DOHH2 (cell line): ENCODE measurements around the gene SPIN2B.
"Not testable (repeated sequence)": the region's sequence is repeated elsewhere in the genome, so short reads cannot be mapped to it uniquely, and the experiment has no call there.

Source experiments
- H3F3A ChIP-seq: fragments of 200-600 bp; sonication (generic), shearing (Covaris generic); 2 replicates; pipeline ENCODE4 v1.6.0; 2016; ENCODE audit warnings: antibody characterized with exemption, mild to moderate bottlenecking; ENCODE audit not compliant: control insufficient read depth, insufficient read depth
- H3K27ac ChIP-seq: fragments of 200-600 bp; sonication (generic); 2 replicates; pipeline ENCODE4 v1.5.1; 2014; ENCODE audit warnings: low read depth, mild to moderate bottlenecking, low read length, moderate library complexity
- H3K27me3 ChIP-seq: fragments of 200-600 bp; sonication (generic); 2 replicates; pipeline ENCODE4 v1.6.1; 2014; ENCODE audit warnings: mild to moderate bottlenecking, low read length, mixed read lengths; ENCODE audit not compliant: control insufficient read depth
- H3K36me3 ChIP-seq: fragments of 200-600 bp; sonication (generic); 2 replicates; pipeline ENCODE4 v1.6.1; 2014; ENCODE audit warnings: mild to moderate bottlenecking, low read length, moderate library complexity, mixed read lengths; ENCODE audit not compliant: control insufficient read depth
- H3K4me1 ChIP-seq: fragments of 200-600 bp; sonication (generic); 2 replicates; pipeline ENCODE4 v1.6.1; 2014; ENCODE audit warnings: mild to moderate bottlenecking, low read length, mixed read lengths; ENCODE audit not compliant: control insufficient read depth
- H3K4me2 ChIP-seq: fragments of 200-600 bp; sonication (generic); 2 replicates; pipeline ENCODE4 v1.6.0; 2014; ENCODE audit warnings: mild to moderate bottlenecking, low read length, moderate library complexity
- H3K4me3 ChIP-seq: fragments of 200-600 bp; sonication (generic); 2 replicates; pipeline ENCODE4 v1.5.1; 2014; ENCODE audit warnings: mild to moderate bottlenecking, low read length, mixed read lengths
- H3K79me2 ChIP-seq: fragments of 200-600 bp; sonication (generic); 2 replicates; pipeline ENCODE4 v1.6.1; 2014; ENCODE audit warnings: mild to moderate bottlenecking, low read length, mixed read lengths; ENCODE audit not compliant: control insufficient read depth
- H3K9me2 ChIP-seq: fragments of 200-600 bp; sonication (generic); replicated peaks from 2 replicates; pipeline ENCODE4 v1.6.1; 2014; ENCODE audit warnings: mild to moderate bottlenecking, low read length, mixed read lengths; ENCODE audit not compliant: control insufficient read depth
- H3K9me3 ChIP-seq: fragments of 200-600 bp; sonication (generic); 2 replicates; pipeline ENCODE4 v1.6.1; 2014; ENCODE audit warnings: antibody characterized with exemption, low read length, mixed read lengths; ENCODE audit not compliant: control insufficient read depth, insufficient read depth
- H4K20me1 ChIP-seq: fragments of 200-600 bp; sonication (generic); 2 replicates; pipeline ENCODE4 v1.6.0; 2014; ENCODE audit warnings: low read depth, mild to moderate bottlenecking, antibody characterized with exemption, low read length, moderate library complexity; ENCODE audit not compliant: control insufficient read depth, insufficient read depth
- EZH2phosphoT487 ChIP-seq: fragments of 200-600 bp; sonication (generic); IDR thresholded peaks from 2 replicates; pipeline ENCODE4 v1.6.1; 2017; ENCODE audit warnings: borderline replicate concordance, mild to moderate bottlenecking, antibody characterized with exemption, low read length, moderate library complexity, mixed read lengths
- TF ChIP-seq, protein P1 (sequence below): fragments of 200-600 bp; sonication (generic); IDR thresholded peaks from one replicate; pipeline ENCODE4 v1.5.1; 2014; ENCODE audit warnings: antibody characterized with exemption, mild to moderate bottlenecking, low read depth, low read length; ENCODE audit not compliant: poor library complexity, severe bottlenecking

The SPIN2B gene

DNA sequence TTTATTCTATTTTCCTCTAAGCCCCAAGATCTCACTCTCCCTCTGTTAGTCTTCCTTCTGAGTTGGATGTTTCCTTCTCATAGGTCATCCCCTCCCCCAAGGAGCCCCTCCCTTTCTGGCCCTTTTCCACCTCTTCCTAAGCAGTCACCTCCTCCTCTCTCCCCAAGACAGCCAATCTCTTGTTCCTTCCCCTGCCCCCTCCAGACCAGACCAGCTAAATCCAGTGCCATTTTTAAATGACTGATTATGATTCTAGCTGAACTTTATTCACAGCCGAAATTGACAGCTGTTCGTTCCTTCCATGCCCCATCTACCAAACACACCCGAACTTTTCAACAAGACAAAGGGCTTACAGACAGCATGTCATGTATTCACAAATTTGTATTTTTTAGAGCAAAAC lies 13.9 kb upstream of the SPIN2B start:
- H3K79me2 ChIP-seq, result no peaks in the 10 kb centered on the region
- no peak for TF ChIP-seq EZH2phosphoT487
- TF ChIP-seq, protein P1, sequence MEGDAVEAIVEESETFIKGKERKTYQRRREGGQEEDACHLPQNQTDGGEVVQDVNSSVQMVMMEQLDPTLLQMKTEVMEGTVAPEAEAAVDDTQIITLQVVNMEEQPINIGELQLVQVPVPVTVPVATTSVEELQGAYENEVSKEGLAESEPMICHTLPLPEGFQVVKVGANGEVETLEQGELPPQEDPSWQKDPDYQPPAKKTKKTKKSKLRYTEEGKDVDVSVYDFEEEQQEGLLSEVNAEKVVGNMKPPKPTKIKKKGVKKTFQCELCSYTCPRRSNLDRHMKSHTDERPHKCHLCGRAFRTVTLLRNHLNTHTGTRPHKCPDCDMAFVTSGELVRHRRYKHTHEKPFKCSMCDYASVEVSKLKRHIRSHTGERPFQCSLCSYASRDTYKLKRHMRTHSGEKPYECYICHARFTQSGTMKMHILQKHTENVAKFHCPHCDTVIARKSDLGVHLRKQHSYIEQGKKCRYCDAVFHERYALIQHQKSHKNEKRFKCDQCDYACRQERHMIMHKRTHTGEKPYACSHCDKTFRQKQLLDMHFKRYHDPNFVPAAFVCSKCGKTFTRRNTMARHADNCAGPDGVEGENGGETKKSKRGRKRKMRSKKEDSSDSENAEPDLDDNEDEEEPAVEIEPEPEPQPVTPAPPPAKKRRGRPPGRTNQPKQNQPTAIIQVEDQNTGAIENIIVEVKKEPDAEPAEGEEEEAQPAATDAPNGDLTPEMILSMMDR, result no peak
- H3K9me2 ChIP-seq, result no peaks in the 10 kb centered on the region
- no peak overlapping the region for H3K4me2 ChIP-seq
- H3K9me3 ChIP-seq, result no peaks in the 10 kb centered on the region
- no peaks in the 10 kb centered on the region for H3K4me1 ChIP-seq
- H3F3A ChIP-seq, result no peaks in the 10 kb centered on the region
- no peaks in the 10 kb centered on the region for H3K27me3 ChIP-seq
- H3K36me3 ChIP-seq, result no peaks in the 10 kb centered on the region
- no peaks in the 10 kb centered on the region for H4K20me1 ChIP-seq
- H3K27ac ChIP-seq, result no peak overlapping the region
- no peak overlapping the region for H3K4me3 ChIP-seq

DNA sequence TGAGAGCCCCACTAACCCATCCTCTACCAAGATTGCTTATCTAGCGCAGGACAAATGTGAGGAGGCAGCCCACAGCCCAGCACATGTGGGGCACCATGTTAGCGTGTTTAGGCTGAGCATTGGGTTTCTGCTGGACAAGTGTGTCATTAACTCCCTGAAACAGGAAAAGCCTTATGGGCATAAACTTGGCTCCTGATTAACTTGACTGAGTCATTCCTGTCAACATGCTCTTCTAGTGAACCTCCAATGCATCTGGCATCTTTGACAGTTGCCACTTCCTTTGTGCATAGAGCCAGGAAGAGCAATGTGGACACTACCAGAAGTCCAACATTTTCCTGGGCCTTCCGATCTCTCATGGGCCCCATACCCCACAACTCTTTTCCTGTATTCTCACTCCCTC lies 13.4 kb upstream of the SPIN2B start:
- H3K27ac ChIP-seq, result no peak overlapping the region
- no peak overlapping the region for H3K4me2 ChIP-seq
- no peaks in the 10 kb centered on the region for H3K36me3 ChIP-seq
- TF ChIP-seq EZH2phosphoT487, result no peak
- TF ChIP-seq, protein P1, result no peak
- H3K9me2 ChIP-seq, result no peaks in the 10 kb centered on the region
- H4K20me1 ChIP-seq, result no peaks in the 10 kb centered on the region
- H3K4me3 ChIP-seq, result no peak overlapping the region
- H3F3A ChIP-seq, result no peaks in the 10 kb centered on the region
- H3K4me1 ChIP-seq, result no peaks in the 10 kb centered on the region
- H3K27me3 ChIP-seq, result no peaks in the 10 kb centered on the region
- no peaks in the 10 kb centered on the region for H3K9me3 ChIP-seq
- no peaks in the 10 kb centered on the region for H3K79me2 ChIP-seq

DNA sequence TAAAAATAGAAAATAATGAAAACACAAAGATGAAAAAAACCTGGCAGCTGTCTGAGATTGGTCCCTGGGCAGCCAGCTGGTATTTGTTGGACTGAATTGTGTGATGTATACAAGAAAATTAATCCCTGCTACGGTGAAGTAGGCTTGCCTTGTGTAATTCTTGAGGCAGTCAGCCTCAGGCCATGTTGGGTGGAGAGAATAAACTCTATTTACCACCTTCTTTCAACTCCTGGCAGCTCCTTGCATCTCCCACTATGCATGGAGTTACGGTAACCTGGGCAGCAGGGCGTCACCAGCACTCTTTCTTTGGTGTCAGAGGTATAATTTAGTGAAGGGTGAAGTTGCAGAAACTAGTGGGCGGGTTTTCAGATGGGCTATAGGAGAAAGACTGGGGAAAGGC lies 12.4 kb upstream of the SPIN2B start:
- H3K9me3 ChIP-seq, result no peaks in the 10 kb centered on the region
- H3K4me2 ChIP-seq, result no peak overlapping the region
- no peaks in the 10 kb centered on the region for H3K27me3 ChIP-seq
- no peak overlapping the region for H3K27ac ChIP-seq
- H3K4me1 ChIP-seq, result no peaks in the 10 kb centered on the region
- TF ChIP-seq EZH2phosphoT487, result no peak
- TF ChIP-seq, protein P1, result no peak
- H3F3A ChIP-seq, result no peaks in the 10 kb centered on the region
- no peak overlapping the region for H3K4me3 ChIP-seq
- H3K9me2 ChIP-seq, result no peaks in the 10 kb centered on the region
- H3K79me2 ChIP-seq, result no peaks in the 10 kb centered on the region
- no peaks in the 10 kb centered on the region for H4K20me1 ChIP-seq
- H3K36me3 ChIP-seq, result no peaks in the 10 kb centered on the region

DNA sequence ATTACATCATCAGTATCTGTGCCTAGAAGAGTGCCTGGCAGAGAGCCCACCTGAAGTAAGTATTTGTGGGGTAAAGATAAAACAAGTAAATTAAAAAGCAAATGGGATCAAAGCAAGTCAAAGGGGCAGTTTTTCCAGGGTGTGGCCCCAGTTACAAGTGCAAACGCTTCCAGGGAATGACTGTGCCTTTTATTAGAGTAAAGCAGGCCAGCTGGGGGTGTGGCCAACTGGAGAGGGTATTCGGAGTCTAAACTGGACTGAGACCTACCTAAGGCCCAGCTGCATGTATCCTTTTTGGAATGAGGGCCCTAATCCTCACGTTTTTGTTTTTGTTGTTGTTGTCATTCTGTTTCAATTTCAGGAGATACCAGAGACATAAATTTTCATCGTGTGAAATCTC lies 11.9 kb upstream of the SPIN2B start:
- not testable (repeated sequence) for H3K27me3 ChIP-seq, H3K27ac ChIP-seq, H3K4me2 ChIP-seq, H4K20me1 ChIP-seq, H3K9me2 ChIP-seq, H3K4me3 ChIP-seq, H3K4me1 ChIP-seq, H3K9me3 ChIP-seq, H3F3A ChIP-seq, H3K36me3 ChIP-seq, H3K79me2 ChIP-seq
